GM21423 (cell line): ENCODE results near the gene MTG2.
A peak's percentile ranks its signal among the peaks of the same experiment; 100 is the strongest.

Experiments
- ATAC-seq: cut with Tn5 transposase; IDR thresholded peaks from one replicate; pipeline ENCODE4 v1.9.1; 2021; ENCODE audit warnings: mild to moderate bottlenecking, moderate library complexity; ENCODE audit not compliant: unreplicated experiment

MTG2 gene

GRCh38 chr20:62183426-62184142, 756 bp downstream of the MTG2 start:
- ATAC-seq = no peak

- no peak for ATAC-seq
Measured at GRCh38 chr20:62186096-62186426, 3.2 kb downstream of the MTG2 start.

GRCh38 chr20:62186887-62187866, 4.3 kb downstream of the MTG2 start:
- ATAC-seq = no peak

- ATAC-seq = no peak
Measured at GRCh38 chr20:62190639-62191411, 8.0 kb downstream of the MTG2 start.

- ATAC-seq = no peak
Measured at GRCh38 chr20:62191781-62192559, 9.1 kb downstream of the MTG2 start.

- ATAC-seq = no peak
Measured at GRCh38 chr20:62192635-62193034, 9.8 kb downstream of the MTG2 start.

- no peak for ATAC-seq
Measured at GRCh38 chr20:62193079-62194025, 10.5 kb downstream of the MTG2 start.

GRCh38 chr20:62195075-62195405, 12.2 kb downstream of the MTG2 start:
- no peak for ATAC-seq

GRCh38 chr20:62195736-62196135, 12.9 kb downstream of the MTG2 start:
- ATAC-seq = no peak

- no peak for ATAC-seq
Measured at GRCh38 chr20:62196286-62196685, 13.5 kb downstream of the MTG2 start.

- no peak for ATAC-seq
Measured at GRCh38 chr20:62197311-62197710, 14.5 kb downstream of the MTG2 start.

- no peak for ATAC-seq
Measured at GRCh38 chr20:62197801-62198200, 15.0 kb downstream of the MTG2 start.

- ATAC-seq = no peak
Measured at GRCh38 chr20:62198496-62198895, 15.7 kb downstream of the MTG2 start.

GRCh38 chr20:62198931-62199330, 16.1 kb downstream of the MTG2 start:
- no peak for ATAC-seq

- ATAC-seq = no peak
Measured at GRCh38 chr20:62200491-62201172, 17.8 kb downstream of the MTG2 start.

- ATAC-seq = peak; percentile 76
Measured at GRCh38 chr20:62201173-62202082, 18.6 kb downstream of the MTG2 start.

GRCh38 chr20:62202083-62202395, 19.2 kb downstream of the MTG2 start:
- no peak for ATAC-seq

GRCh38 chr20:62202676-62203377, 20.0 kb downstream of the MTG2 start:
- ATAC-seq = no peak
